Measurements from ENCODE around the gene JCHAIN. TPM values are rescaled to one million over a fixed set of nuclear protein-coding genes. Genes with fewer than 3 reads are reported as not detected.

JCHAIN gene
- total and polyA plus RNA-seq, 2 of the 13 experiments (the other 11 are each of a cell fraction or from before 2014, with no cell fraction given) = not detected

- no peak for DNase-seq (ENCODE audit: low spot score)
- 25% methylated on average over 2 of the region's 2 CpGs for WGBS (ENCODE audit: low lambda C conversion rate)
- Histone ChIP-seq H3K27me3 (ENCODE audit: control insufficient read depth in 1 of 2, insufficient read depth in 2 of 2, low read length in 2 of 2) (peaks cover 0 to 3% of the 10 kb centered on the region in 2 experiments; a peak in 1 of 5 replicates), H3K9me3 (ENCODE audit: low read length) (no peaks in the 10 kb centered on the region), H3K4me2 (ENCODE audit: low read depth, low read length) (no peak overlapping the region), H3K4me3 (replicated peaks in 1 of 3; ENCODE audit: insufficient read depth in 1 of 3, low read depth in 2 of 3, low read length in 3 of 3) (no peak overlapping the region), H3K4me1 (ENCODE audit: insufficient read depth, low read length) (peaks cover 7% of the 10 kb centered on the region; the same call in 1 of the 2 replicates), H2AFZ (ENCODE audit: low read length) (no peak overlapping the region), H3K9ac (ENCODE audit: insufficient read depth, low read depth, low read length) (no peak overlapping the region), H3K36me3 (replicated peaks in 1 of 2; ENCODE audit: control insufficient read depth in 1 of 2, insufficient read depth in 2 of 2, low read length in 2 of 2) (no peaks in the 10 kb centered on the region), H3K27ac (ENCODE audit: extremely low read length, insufficient read depth, low read length) (no peak overlapping the region), H4K20me1 (ENCODE audit: insufficient read depth, low read length) (no peaks in the 10 kb centered on the region), H3K79me2 (ENCODE audit: insufficient read depth, low read length) (no peaks in the 10 kb centered on the region)
- BruUV-seq (replicated peaks) = no TSS peak
- in situ Hi-C loops (cut with HindIII; ENCODE audit: extremely low pct_ligation_motif_present, low pct_unique_long_range_greater_than_20kb) (no loop called here), intact Hi-C loops (cut with micrococcal nuclease; ENCODE audit: unreplicated experiment) (loop anchor here (10.0 kb wide), 2 partner anchors 946 to 1696 kb away; no protein-coding TSS in a partner anchor)
- ChIA-PET CTCF (ENCODE audit: low intra/inter-chr PET ratio, low total read pairs) (no interaction called here), POLR2A (no interaction called here)
- no peak for ATAC-seq
- FAIRE-seq = no peak
- TF ChIP-seq DRAP1 (CRISPR knock-in tag; IDR thresholded peaks at IDR 0.05) (no peak), BCLAF1 (IDR thresholded peaks at IDR 0.05) (no peak), POLR2AphosphoS2 (IDR thresholded peaks at IDR 0.05; ENCODE audit: low read depth, low read length) (no peak), ZBTB14 (CRISPR knock-in tag; IDR thresholded peaks at IDR 0.05) (no peak), PTBP1 (IDR thresholded peaks at IDR 0.05; ENCODE audit: low read depth, low read length, poor library complexity, severe bottlenecking) (no peak), YEATS2 (CRISPR knock-in tag; IDR thresholded peaks at IDR 0.05; ENCODE audit: borderline replicate concordance) (no peak)
Observed at GRCh38 chr4:70608324-70608723, 58.0 kb downstream of the JCHAIN start.
